IMR-90 (cell line): ENCODE data around the gene GARS1.
"Not testable (repeated sequence)": the region's sequence is repeated elsewhere in the genome, so short reads cannot be mapped to it uniquely, and the experiment has no call there.

Source experiments
- CEBPB ChIP-seq: IDR thresholded peaks from 2 replicates; pipeline ENCODE4 v1.6.1; 2012; ENCODE audit warnings: low read depth, low read length, improper control_type of control experiment
- CHD1 ChIP-seq: IDR thresholded peaks from 2 replicates; pipeline ENCODE4 v1.6.1; 2012; ENCODE audit warnings: low read depth, low read length, improper control_type of control experiment
- MXI1 ChIP-seq: IDR thresholded peaks from 2 replicates; pipeline ENCODE4 v1.6.1; 2012; ENCODE audit warnings: low read depth, mild to moderate bottlenecking, low read length, moderate library complexity, borderline replicate concordance
- POLR2A ChIP-seq: IDR thresholded peaks from 2 replicates; pipeline ENCODE4 v1.6.1; 2012; ENCODE audit warnings: mild to moderate bottlenecking, low read depth, low read length
- RAD21 ChIP-seq: IDR thresholded peaks from 2 replicates; pipeline ENCODE4 v1.6.1; 2012; ENCODE audit warnings: low read length, improper control_type of control experiment
- RCOR1 ChIP-seq: IDR thresholded peaks from 2 replicates; pipeline ENCODE4 v1.6.1; 2012; ENCODE audit warnings: mild to moderate bottlenecking, low read length, improper control_type of control experiment; ENCODE audit not compliant: insufficient replicate concordance
- RFX5 ChIP-seq: IDR thresholded peaks from 2 replicates; pipeline ENCODE4 v1.8.0; 2012; ENCODE audit warnings: low read depth, mild to moderate bottlenecking, low read length, moderate library complexity
- SMC3 ChIP-seq: fragments of 150-350 bp; IDR thresholded peaks from 2 replicates; pipeline ENCODE4 v1.6.1; 2016; ENCODE audit warnings: low read depth, mild to moderate bottlenecking, antibody characterized with exemption, low read length, moderate library complexity
- TF ChIP-seq, protein P1 (sequence below): conservative IDR thresholded peaks from 2 replicates; pipeline ENCODE4 v1.5.1; 2012; ENCODE audit warnings: mild to moderate bottlenecking, low read depth, low read length, improper control_type of control experiment
- TF ChIP-seq, protein P2 (sequence below): fragments of 150-350 bp; IDR thresholded peaks from 2 replicates; pipeline ENCODE4 v1.6.1; 2017; ENCODE audit warnings: mild to moderate bottlenecking, antibody characterized with exemption, low read length, low read depth

DNA sequence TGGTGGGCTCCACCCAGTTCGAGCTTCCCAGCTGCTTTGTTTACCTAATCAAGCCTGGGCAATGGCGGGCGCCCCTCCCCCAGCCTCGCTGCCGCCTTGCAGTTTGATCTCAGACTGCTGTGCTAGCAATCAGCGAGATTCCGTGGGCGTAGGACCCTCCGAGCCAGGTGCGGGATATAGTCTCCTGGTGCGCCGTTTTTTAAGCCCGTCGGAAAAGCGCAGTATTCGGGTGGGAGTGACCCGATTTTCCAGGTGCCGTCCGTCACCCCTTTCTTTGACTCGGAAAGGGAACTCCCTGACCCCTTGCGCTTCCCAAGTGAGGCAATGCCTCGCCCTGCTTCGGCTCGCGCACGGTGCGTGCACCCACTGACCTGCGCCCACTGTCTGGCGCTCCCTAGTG is 47.6 kb downstream of the GARS1 start:
- TF ChIP-seq SMC3, POLR2A, MXI1, RFX5, CHD1, CEBPB, RAD21, RCOR1: not testable (repeated sequence)
- TF ChIP-seq, protein P1, sequence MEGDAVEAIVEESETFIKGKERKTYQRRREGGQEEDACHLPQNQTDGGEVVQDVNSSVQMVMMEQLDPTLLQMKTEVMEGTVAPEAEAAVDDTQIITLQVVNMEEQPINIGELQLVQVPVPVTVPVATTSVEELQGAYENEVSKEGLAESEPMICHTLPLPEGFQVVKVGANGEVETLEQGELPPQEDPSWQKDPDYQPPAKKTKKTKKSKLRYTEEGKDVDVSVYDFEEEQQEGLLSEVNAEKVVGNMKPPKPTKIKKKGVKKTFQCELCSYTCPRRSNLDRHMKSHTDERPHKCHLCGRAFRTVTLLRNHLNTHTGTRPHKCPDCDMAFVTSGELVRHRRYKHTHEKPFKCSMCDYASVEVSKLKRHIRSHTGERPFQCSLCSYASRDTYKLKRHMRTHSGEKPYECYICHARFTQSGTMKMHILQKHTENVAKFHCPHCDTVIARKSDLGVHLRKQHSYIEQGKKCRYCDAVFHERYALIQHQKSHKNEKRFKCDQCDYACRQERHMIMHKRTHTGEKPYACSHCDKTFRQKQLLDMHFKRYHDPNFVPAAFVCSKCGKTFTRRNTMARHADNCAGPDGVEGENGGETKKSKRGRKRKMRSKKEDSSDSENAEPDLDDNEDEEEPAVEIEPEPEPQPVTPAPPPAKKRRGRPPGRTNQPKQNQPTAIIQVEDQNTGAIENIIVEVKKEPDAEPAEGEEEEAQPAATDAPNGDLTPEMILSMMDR: not testable (repeated sequence)
- TF ChIP-seq, protein P2, sequence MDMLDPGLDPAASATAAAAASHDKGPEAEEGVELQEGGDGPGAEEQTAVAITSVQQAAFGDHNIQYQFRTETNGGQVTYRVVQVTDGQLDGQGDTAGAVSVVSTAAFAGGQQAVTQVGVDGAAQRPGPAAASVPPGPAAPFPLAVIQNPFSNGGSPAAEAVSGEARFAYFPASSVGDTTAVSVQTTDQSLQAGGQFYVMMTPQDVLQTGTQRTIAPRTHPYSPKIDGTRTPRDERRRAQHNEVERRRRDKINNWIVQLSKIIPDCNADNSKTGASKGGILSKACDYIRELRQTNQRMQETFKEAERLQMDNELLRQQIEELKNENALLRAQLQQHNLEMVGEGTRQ: not testable (repeated sequence)
